Naive thymus-derived CD8-positive, alpha-beta T cell (primary cell): ENCODE results near the gene KIF21A. TPM values are rescaled to one million over a fixed set of nuclear protein-coding genes. Genes with fewer than 3 reads are reported as not detected.

Source experiments
- ATAC-seq, 2 donors: fragments of 150-1000 bp; cut with Tn5 transposase in 1 of 2; sonication (Bioruptor Pico), chemical (Tn5 transposase) in 1 of 2; 1 replicate in 1 of 2; 2 replicates in 1 of 2; pipeline ENCODE4 v1.10.0; 2021; ENCODE audit warnings: mild to moderate bottlenecking in 2 of 2, moderate library complexity in 2 of 2
- POLR2A ChIA-PET: fragments of 350-600 bp; sonication (Branson Sonifier 250); formaldehyde crosslinking; loops from one replicate; lab custom pipeline; 2021; ENCODE audit warnings: antibody characterized with exemption; lab: Charles Lee
- DNase-seq, 10 donors: peaks; one replicate each; pipeline versions ENCODE4 v3.0.0 to v3.0.0-alpha.2; 2020 to 2022
- H3K27ac Mint-ChIP-seq, 10 donors: one replicate each; pipeline ENCODE4 v1.8.0; 2020 to 2022; ENCODE audit warnings: mild to moderate bottlenecking in 10 of 10, mixed read lengths in 10 of 10, moderate library complexity in 4 of 10, inconsistent platforms in 1 of 10
- H3K27me3 Mint-ChIP-seq, 5 donors: one replicate each; pipeline ENCODE4 v1.8.0; 2021 to 2022; ENCODE audit warnings: mixed read lengths in 5 of 5
- H3K36me3 Mint-ChIP-seq, 3 donors: one replicate each; pipeline ENCODE4 v1.8.0; 2020 to 2022; ENCODE audit warnings: mixed read lengths in 3 of 3, mild to moderate bottlenecking in 2 of 3, inconsistent platforms in 1 of 3
- H3K4me1 Mint-ChIP-seq, 4 donors: one replicate each; pipeline ENCODE4 v1.8.0; 2021 to 2022; ENCODE audit warnings: mixed read lengths in 4 of 4
- H3K4me3 Mint-ChIP-seq, 10 donors: one replicate each; pipeline ENCODE4 v1.8.0; 2020 to 2022; ENCODE audit warnings: mild to moderate bottlenecking in 10 of 10, mixed read lengths in 10 of 10, moderate library complexity in 6 of 10, inconsistent platforms in 1 of 10
- H3K9me3 Mint-ChIP-seq, 9 donors: one replicate each; pipeline ENCODE4 v1.8.0; 2020 to 2022; ENCODE audit warnings: mixed read lengths in 9 of 9, mild to moderate bottlenecking in 3 of 9, inconsistent platforms in 1 of 9, moderate library complexity in 1 of 9
- polyA plus RNA-seq, 3 donors: library from polyadenylated mRNA; unstranded; fragments of 300-500 nt; fragmentation: Illumina TruSeq; gene quantifications; one replicate each; pipeline ENCODE4 v1.2.3, GENCODE V29; 2021
- total RNA-seq, 8 experiments: library from RNA in 2 of 8; stranded (reverse) in 2 of 8; gene quantifications; one replicate each; pipeline ENCODE4 v1.2.3 and lab custom pipeline; 2021 to 2026

Gene KIF21A
- total and polyA plus RNA-seq, 5 experiments from 2014 or later: 2.8 to 12.1 (median 7.7) TPM

- no peak overlapping the region for H3K27ac Mint-ChIP-seq
- no peak for DNase-seq
- H3K36me3 Mint-ChIP-seq: peaks cover 3 to 11% (median 6%) of the 10 kb centered on the region in 3 donors
- POLR2A ChIA-PET: no interaction called here
- no peak for ATAC-seq
- H3K9me3 Mint-ChIP-seq: peaks cover 0 to 6% (median 0%) of the 10 kb centered on the region in 9 donors
- H3K27me3 Mint-ChIP-seq: no peaks in the 10 kb centered on the region
- H3K4me1 Mint-ChIP-seq: peaks cover 0 to 1% (median 0%) of the 10 kb centered on the region in 4 donors
- no peak overlapping the region for H3K4me3 Mint-ChIP-seq
These were observed 16.1 kb upstream of the KIF21A start for GRCh38 chr12:39459027-39459434.

- H3K27me3 Mint-ChIP-seq: no peaks in the 10 kb centered on the region
- no peaks in the 10 kb centered on the region for H3K36me3 Mint-ChIP-seq
- DNase-seq (no peak), ATAC-seq (no peak)
- no peaks in the 10 kb centered on the region for H3K9me3 Mint-ChIP-seq
- no peak overlapping the region for H3K4me3 Mint-ChIP-seq
- peaks cover 0 to 2% (median 0%) of the 10 kb centered on the region in 4 donors for H3K4me1 Mint-ChIP-seq
- H3K27ac Mint-ChIP-seq: no peak overlapping the region
- POLR2A ChIA-PET: no interaction called here
These were observed 9.1 kb upstream of the KIF21A start for GRCh38 chr12:39451977-39452376.

GRCh38 chr12:39448038-39448437 lies 5.1 kb upstream of the KIF21A start:
- peaks cover 0 to 3% (median 0%) of the 10 kb centered on the region in 5 donors for H3K27me3 Mint-ChIP-seq
- H3K27ac Mint-ChIP-seq: no peak overlapping the region
- ATAC-seq: no peak
- POLR2A ChIA-PET: no interaction called here
- no peak overlapping the region for H3K4me3 Mint-ChIP-seq
- DNase-seq: no peak
- H3K9me3 Mint-ChIP-seq: no peaks in the 10 kb centered on the region
- no peaks in the 10 kb centered on the region for H3K36me3 Mint-ChIP-seq
- H3K4me1 Mint-ChIP-seq: peaks cover 3 to 7% (median 5%) of the 10 kb centered on the region in 4 donors

- peak overlapping the region; percentile 66 to 96 (median 85) for H3K27ac Mint-ChIP-seq
- no peak for DNase-seq
These were observed 949 bp upstream of the KIF21A start for GRCh38 chr12:39443929-39444209.

GRCh38 chr12:39442831-39443080 lies 164 bp downstream of the KIF21A start:
- Mint-ChIP-seq H3K4me3 (peak overlapping the region; percentile 79 to 97 (median 90)), H3K36me3 (no peaks in the 10 kb centered on the region), H3K4me1 (peaks cover 12 to 19% (median 16%) of the 10 kb centered on the region in 4 donors), H3K27me3 (peaks cover 0 to 16% (median 0%) of the 10 kb centered on the region in 5 donors), H3K27ac (peak overlapping the region in 3 of 10 donors; percentile 73 to 95 (median 86)), H3K9me3 (no peaks in the 10 kb centered on the region)
- DNase-seq: no peak
- ATAC-seq: no peak
- POLR2A ChIA-PET: interaction anchor here (0.9 kb wide), 1 partner anchor 177 kb away, joined by 5 read pairs; the partner anchor contains the start of gene ABCD2

More at GRCh38 chr12:39443929-39444209, 949 bp upstream of the KIF21A start:
- Mint-ChIP-seq H3K27me3 (peaks cover 0 to 13% (median 0%) of the 10 kb centered on the region in 5 donors), H3K36me3 (no peaks in the 10 kb centered on the region), H3K4me3 (peak overlapping the region; percentile 72 to 91 (median 86)), H3K9me3 (no peaks in the 10 kb centered on the region), H3K4me1 (peaks cover 12 to 19% (median 16%) of the 10 kb centered on the region in 4 donors)
- POLR2A ChIA-PET: no interaction called here
- ATAC-seq: no peak

- Mint-ChIP-seq H3K36me3 (no peaks in the 10 kb centered on the region), H3K4me3 (peak overlapping the region; percentile 79 to 97 (median 90)), H3K4me1 (peaks cover 12 to 19% (median 16%) of the 10 kb centered on the region in 4 donors), H3K27me3 (peaks cover 0 to 16% (median 2%) of the 10 kb centered on the region in 5 donors), H3K9me3 (no peaks in the 10 kb centered on the region), H3K27ac (peak overlapping the region; percentile 81 to 96 (median 86))
- ATAC-seq: peak in 1 of 2 donors; percentile 6
- POLR2A ChIA-PET: interaction anchor here (0.9 kb wide), 1 partner anchor 177 kb away, joined by 5 read pairs; the partner anchor contains the start of gene ABCD2
- DNase-seq: peak in 8 of 10 donors; percentile 2 to 66 (median 16)
These were observed 723 bp downstream of the KIF21A start for GRCh38 chr12:39441963-39442830.

- peaks cover 12 to 19% (median 16%) of the 10 kb centered on the region in 4 donors for H3K4me1 Mint-ChIP-seq
- H3K27me3 Mint-ChIP-seq: peaks cover 0 to 16% (median 3%) of the 10 kb centered on the region in 5 donors
- peak overlapping the region in 6 of 10 donors; percentile 81 to 96 (median 86) for H3K27ac Mint-ChIP-seq
- DNase-seq (no peak), ATAC-seq (no peak)
- no peaks in the 10 kb centered on the region for H3K36me3 Mint-ChIP-seq
- POLR2A ChIA-PET: no interaction called here
- no peaks in the 10 kb centered on the region for H3K9me3 Mint-ChIP-seq
- H3K4me3 Mint-ChIP-seq: peak overlapping the region; percentile 79 to 97 (median 90)
These were observed 1.5 kb downstream of the KIF21A start for GRCh38 chr12:39441189-39441962.

GRCh38 chr12:39440781-39441180 lies 2.1 kb downstream of the KIF21A start:
- Mint-ChIP-seq H3K4me3 (peak overlapping the region in 7 of 10 donors; percentile 22 to 79 (median 46)), H3K9me3 (no peaks in the 10 kb centered on the region), H3K27me3 (peaks cover 0 to 16% (median 3%) of the 10 kb centered on the region in 5 donors), H3K27ac (peak overlapping the region in 1 of 10 donors; percentile 38), H3K4me1 (peaks cover 12 to 19% (median 16%) of the 10 kb centered on the region in 4 donors), H3K36me3 (no peaks in the 10 kb centered on the region)
- POLR2A ChIA-PET: no interaction called here
- DNase-seq (no peak), ATAC-seq (no peak)

- ATAC-seq (no peak), DNase-seq (no peak)
- Mint-ChIP-seq H3K4me1 (peaks cover 12 to 19% (median 16%) of the 10 kb centered on the region in 4 donors), H3K36me3 (no peaks in the 10 kb centered on the region), H3K27ac (no peak overlapping the region), H3K4me3 (no peak overlapping the region), H3K9me3 (no peaks in the 10 kb centered on the region), H3K27me3 (peaks cover 0 to 16% (median 3%) of the 10 kb centered on the region in 5 donors)
- POLR2A ChIA-PET: no interaction called here
These were observed 2.8 kb downstream of the KIF21A start for GRCh38 chr12:39440101-39440500.

- Mint-ChIP-seq H3K4me1 (peaks cover 0 to 2% (median under 1%) of the 10 kb centered on the region in 4 donors), H3K27me3 (peaks cover 0 to 10% (median 3%) of the 10 kb centered on the region in 5 donors), H3K27ac (no peak overlapping the region), H3K4me3 (no peak overlapping the region), H3K36me3 (no peaks in the 10 kb centered on the region), H3K9me3 (no peaks in the 10 kb centered on the region)
- POLR2A ChIA-PET: no interaction called here
- no peak for DNase-seq
- no peak for ATAC-seq
These were observed 7.4 kb downstream of the KIF21A start for GRCh38 chr12:39435531-39435930.

- Mint-ChIP-seq H3K4me1 (peaks cover 0 to 4% (median 1%) of the 10 kb centered on the region in 4 donors), H3K36me3 (peaks cover 0 to 2% (median 2%) of the 10 kb centered on the region in 3 donors), H3K9me3 (no peaks in the 10 kb centered on the region), H3K4me3 (no peak overlapping the region), H3K27ac (no peak overlapping the region), H3K27me3 (peaks cover 0 to 3% (median 0%) of the 10 kb centered on the region in 5 donors)
- DNase-seq (no peak), ATAC-seq (no peak)
- POLR2A ChIA-PET: no interaction called here
These were observed 11.1 kb downstream of the KIF21A start for GRCh38 chr12:39431797-39432196.

- no peak for DNase-seq
- peaks cover 0 to under 1% (median 0%) of the 10 kb centered on the region in 5 donors for H3K27me3 Mint-ChIP-seq
- peaks cover 0 to 4% (median 2%) of the 10 kb centered on the region in 4 donors for H3K4me1 Mint-ChIP-seq
- H3K27ac Mint-ChIP-seq: peak overlapping the region in 1 of 10 donors; percentile 37
- H3K4me3 Mint-ChIP-seq: no peak overlapping the region
- POLR2A ChIA-PET: no interaction called here
- no peak for ATAC-seq
- peaks cover 0 to 1% (median 0%) of the 10 kb centered on the region in 9 donors for H3K9me3 Mint-ChIP-seq
- H3K36me3 Mint-ChIP-seq: peaks cover 0 to 2% (median 2%) of the 10 kb centered on the region in 3 donors
These were observed 11.7 kb downstream of the KIF21A start for GRCh38 chr12:39431002-39431796.
